Hematopoietic multipotent progenitor cell treated with erythropoietin and hydrocortisone succinate and interleukin-3 and kit ligand, for 17 days (in vitro differentiated cells): ENCODE measurements around the gene LNX1.

Source experiments
- DNase-seq: peaks from one replicate; pipeline ENCODE4 v3.0.0-alpha.2; 2015; ENCODE audit warnings: low spot score

LNX1 gene

GRCh38 chr4:53572600-53572994 is 18.7 kb downstream of the LNX1 start:
- DNase-seq: no peak

- DNase-seq: no peak
Measured at GRCh38 chr4:53571936-53572599, 19.2 kb downstream of the LNX1 start.

GRCh38 chr4:53563824-53564223 is 27.5 kb downstream of the LNX1 start:
- no peak for DNase-seq

- no peak for DNase-seq
Measured at GRCh38 chr4:53562409-53562808, 28.9 kb downstream of the LNX1 start.

- DNase-seq: no peak
Measured at GRCh38 chr4:53559021-53559620, 32.2 kb downstream of the LNX1 start.

- no peak for DNase-seq
Measured at GRCh38 chr4:53558065-53558801, 33.1 kb downstream of the LNX1 start.

GRCh38 chr4:53557669-53558064 is 33.6 kb downstream of the LNX1 start:
- no peak for DNase-seq

- no peak for DNase-seq
Measured at GRCh38 chr4:53556651-53557050, 34.6 kb downstream of the LNX1 start.

- no peak for DNase-seq
Measured at GRCh38 chr4:53553486-53554210, 37.6 kb downstream of the LNX1 start.

GRCh38 chr4:53552711-53553110 is 38.6 kb downstream of the LNX1 start:
- no peak for DNase-seq

GRCh38 chr4:53551958-53552357 is 39.3 kb downstream of the LNX1 start:
- no peak for DNase-seq

- no peak for DNase-seq
Measured at GRCh38 chr4:53551281-53551864, 39.9 kb downstream of the LNX1 start.

GRCh38 chr4:53548662-53549061 is 42.6 kb downstream of the LNX1 start:
- DNase-seq: no peak

GRCh38 chr4:53547983-53548382 is 43.3 kb downstream of the LNX1 start:
- DNase-seq: no peak

- DNase-seq: no peak
Measured at GRCh38 chr4:53545942-53546581, 45.2 kb downstream of the LNX1 start.

- DNase-seq: no peak
Measured at GRCh38 chr4:53545273-53545672, 46.0 kb downstream of the LNX1 start.

- DNase-seq: no peak
Measured at GRCh38 chr4:53543561-53543960, 47.7 kb downstream of the LNX1 start.

- no peak for DNase-seq
Measured at GRCh38 chr4:53541577-53542206, 49.6 kb downstream of the LNX1 start.

GRCh38 chr4:53538756-53539155 is 52.5 kb downstream of the LNX1 start:
- no peak for DNase-seq

- DNase-seq: no peak
Measured at GRCh38 chr4:53537606-53538005, 53.7 kb downstream of the LNX1 start.

GRCh38 chr4:53536328-53536727 is 55.0 kb downstream of the LNX1 start:
- DNase-seq: no peak
